Measurements from ENCODE around the gene CXCL17. TPM values are rescaled to one million over a fixed set of nuclear protein-coding genes. Genes with fewer than 3 reads are reported as not detected.
"Not testable (repeated sequence)": the region's sequence is repeated elsewhere in the genome, so short reads cannot be mapped to it uniquely, and the experiment has no call there.

The CXCL17 gene, protein sequence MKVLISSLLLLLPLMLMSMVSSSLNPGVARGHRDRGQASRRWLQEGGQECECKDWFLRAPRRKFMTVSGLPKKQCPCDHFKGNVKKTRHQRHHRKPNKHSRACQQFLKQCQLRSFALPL
- polyA plus RNA-seq (2012; ENCODE audit: low read depth, missing spikeins): not detected

DNA sequence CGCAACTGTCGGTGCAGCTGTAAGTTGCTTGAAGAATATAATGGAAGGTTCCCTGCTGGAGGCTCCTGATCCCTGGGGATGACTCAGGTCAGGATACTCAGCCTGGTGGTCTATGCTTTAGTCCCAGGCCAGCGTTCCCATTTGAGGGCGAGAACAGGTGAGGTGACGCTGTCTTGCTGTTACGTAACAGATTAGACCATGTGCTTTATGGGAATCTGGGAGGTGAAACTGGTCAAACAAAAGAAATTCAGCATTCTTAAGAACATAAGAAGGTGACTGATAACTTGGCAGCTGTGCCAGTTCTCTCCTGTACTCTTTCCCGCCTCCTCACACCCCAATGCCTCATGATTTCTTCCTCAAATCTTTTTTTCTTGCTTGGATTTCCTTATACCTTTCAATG lies at the start of gene CXCL17:
CXCL17 (minus strand) TSS at position 114 of the 400 bp plus-strand sequence. CDS start 114 bp downstream, outside the sequence.
- DNase-seq (ENCODE audit: insufficient read length, low spot score) (no peak), FAIRE-seq (no peak)
- TF ChIP-seq POLR2A (IDR thresholded peaks at IDR 0.05; ENCODE audit: low read depth, low read length) (no peak), POLR2AphosphoS5 (IDR thresholded peaks at IDR 0.05; ENCODE audit: low read depth, low read length) (no peak), SPI1 (IDR thresholded peaks at IDR 0.05; ENCODE audit: low read depth, low read length) (no peak), TAF1 (IDR thresholded peaks at IDR 0.05; ENCODE audit: low read depth, low read length) (no peak), PAX5 (IDR thresholded peaks at IDR 0.05; ENCODE audit: insufficient read depth, low read length, severe bottlenecking) (no peak), POU2F2 (IDR thresholded peaks at IDR 0.05; ENCODE audit: low read depth, low read length) (no peak)

DNA sequence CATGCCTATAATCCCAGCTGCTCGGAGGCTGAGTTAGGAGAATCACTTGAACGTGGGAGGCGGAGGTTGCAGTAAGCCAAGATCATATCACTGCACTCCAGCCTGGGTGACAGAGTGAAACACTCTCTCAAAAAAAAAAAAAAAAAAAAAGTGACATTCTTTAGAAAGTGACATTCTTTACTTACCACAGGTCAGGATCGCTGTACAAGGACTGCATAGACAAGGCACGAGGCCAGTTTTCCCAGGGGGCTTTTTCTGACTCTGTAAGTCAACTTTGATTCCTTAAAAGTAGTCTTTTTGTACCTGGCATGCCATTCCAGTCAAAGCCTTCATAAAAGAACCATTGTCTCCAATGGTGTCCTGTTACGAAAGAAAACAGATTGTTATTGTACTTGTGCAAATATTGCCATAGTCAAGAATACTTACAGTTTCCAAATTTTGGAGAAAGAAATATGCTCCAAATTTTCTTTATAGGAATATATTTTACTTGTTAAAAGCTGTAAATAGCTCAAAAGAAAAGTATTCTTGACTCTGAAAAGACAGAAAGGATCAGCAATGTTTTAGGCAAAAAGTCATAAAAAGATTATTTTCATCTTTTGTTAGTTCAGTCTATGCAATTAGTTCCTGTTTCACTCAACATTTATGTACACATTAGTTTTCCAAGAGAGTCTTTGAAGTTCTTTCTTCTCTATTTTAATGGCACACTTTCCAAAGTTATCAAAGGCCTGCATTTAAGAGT lies 46.2 kb upstream of the CXCL17 start:
- FAIRE-seq: no peak
- no peak for DNase-seq (ENCODE audit: insufficient read length, low spot score)

DNA sequence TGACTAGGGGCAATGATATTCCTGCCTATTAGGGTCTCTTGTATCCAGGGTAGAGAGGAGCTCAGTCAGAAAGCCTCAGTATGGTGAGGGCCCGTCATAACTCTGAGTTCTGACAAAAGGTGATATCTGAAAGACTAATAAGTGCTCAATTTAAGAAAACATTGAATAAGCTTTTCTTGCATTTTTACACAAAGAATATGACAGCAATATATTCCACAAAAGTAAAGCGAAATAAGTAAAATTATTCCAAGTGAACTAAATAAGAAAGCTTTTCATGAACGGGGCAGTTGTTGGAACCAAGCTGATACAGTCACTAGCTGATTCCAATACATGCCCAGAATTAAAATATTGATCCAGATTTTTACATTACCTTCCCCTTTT lies 45.0 kb upstream of the CXCL17 start:
- no peak for TF ChIP-seq POLR2A (IDR thresholded peaks at IDR 0.05; ENCODE audit: low read depth, low read length)
- no peak for TF ChIP-seq POLR2AphosphoS5 (IDR thresholded peaks at IDR 0.05; ENCODE audit: low read depth, low read length)
- TF ChIP-seq TAF1 (IDR thresholded peaks at IDR 0.05; ENCODE audit: low read depth, low read length): no peak
- no peak for TF ChIP-seq PAX5 (IDR thresholded peaks at IDR 0.05; ENCODE audit: insufficient read depth, low read length, severe bottlenecking)
- TF ChIP-seq SPI1 (IDR thresholded peaks at IDR 0.05; ENCODE audit: low read depth, low read length): no peak
- no peak for TF ChIP-seq POU2F2 (IDR thresholded peaks at IDR 0.05; ENCODE audit: low read depth, low read length)
- DNase-seq (ENCODE audit: insufficient read length, low spot score) (no peak), FAIRE-seq (no peak)

More for the DNA sequence above, 46.2 kb upstream of the CXCL17 start:
- TF ChIP-seq PAX5 (IDR thresholded peaks at IDR 0.05; ENCODE audit: insufficient read depth, low read length, severe bottlenecking): no peak

DNA sequence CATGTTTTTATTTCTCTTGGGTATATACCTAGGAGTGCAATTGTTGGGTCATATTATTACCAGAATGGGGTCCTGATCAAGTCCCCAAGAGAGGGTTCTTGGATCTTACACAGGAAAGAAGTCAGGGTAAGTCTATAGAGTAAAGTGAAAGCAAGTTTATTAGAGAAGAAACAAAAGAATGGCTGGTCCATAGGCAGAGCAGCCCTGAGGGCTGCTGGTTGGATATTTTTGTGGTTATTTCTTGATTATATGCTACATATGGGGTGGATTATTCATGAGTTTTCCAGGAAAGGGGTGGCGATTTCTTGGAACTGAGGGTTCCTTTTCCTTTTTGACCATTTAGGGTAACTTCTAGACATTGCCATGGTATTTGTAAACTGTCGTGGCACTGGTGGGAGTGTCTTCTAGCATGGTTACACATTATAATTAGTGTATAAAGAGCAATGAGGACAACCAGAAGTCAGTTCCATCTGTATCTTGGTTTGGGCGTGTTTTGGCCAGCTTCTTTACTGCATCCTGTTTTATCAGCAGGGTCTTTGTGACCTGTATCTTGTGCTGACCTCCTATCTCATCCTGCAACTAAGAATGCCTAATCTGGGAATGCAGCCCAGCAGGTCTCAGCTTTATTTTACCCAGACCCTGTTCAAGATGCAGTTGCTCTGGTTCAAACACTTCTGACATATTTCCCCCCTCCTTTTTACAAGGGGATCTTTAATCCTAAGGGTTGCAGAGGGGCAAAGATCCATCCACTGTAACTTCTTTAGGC lies 44.5 kb upstream of the CXCL17 start:
- no peak for FAIRE-seq
- no peak for TF ChIP-seq POU2F2 (IDR thresholded peaks at IDR 0.05; ENCODE audit: low read depth, low read length)
- no peak for DNase-seq (ENCODE audit: insufficient read length, low spot score)

DNA sequence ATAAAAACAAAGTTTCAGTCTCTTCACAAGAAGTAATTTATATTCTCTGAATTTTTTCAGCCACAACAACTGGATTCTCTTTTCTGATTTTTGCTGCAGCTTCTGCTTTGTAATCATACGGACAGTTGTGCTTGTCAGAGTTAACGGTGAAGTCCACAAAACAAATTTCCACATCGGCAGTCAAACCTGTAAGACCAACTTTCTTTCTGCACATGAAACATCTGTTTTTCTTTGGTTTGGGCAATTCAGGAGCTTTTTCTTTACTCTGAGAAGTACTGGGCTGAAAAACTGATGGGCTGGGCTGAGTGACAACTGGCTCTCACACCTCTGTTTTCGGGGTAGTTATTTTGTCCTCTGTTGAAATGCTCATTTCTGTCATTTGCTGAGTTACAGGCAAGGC lies 42.3 kb upstream of the CXCL17 start:
- DNase-seq (ENCODE audit: insufficient read length, low spot score): not testable (repeated sequence)
- peak; percentile 5 for FAIRE-seq

DNA sequence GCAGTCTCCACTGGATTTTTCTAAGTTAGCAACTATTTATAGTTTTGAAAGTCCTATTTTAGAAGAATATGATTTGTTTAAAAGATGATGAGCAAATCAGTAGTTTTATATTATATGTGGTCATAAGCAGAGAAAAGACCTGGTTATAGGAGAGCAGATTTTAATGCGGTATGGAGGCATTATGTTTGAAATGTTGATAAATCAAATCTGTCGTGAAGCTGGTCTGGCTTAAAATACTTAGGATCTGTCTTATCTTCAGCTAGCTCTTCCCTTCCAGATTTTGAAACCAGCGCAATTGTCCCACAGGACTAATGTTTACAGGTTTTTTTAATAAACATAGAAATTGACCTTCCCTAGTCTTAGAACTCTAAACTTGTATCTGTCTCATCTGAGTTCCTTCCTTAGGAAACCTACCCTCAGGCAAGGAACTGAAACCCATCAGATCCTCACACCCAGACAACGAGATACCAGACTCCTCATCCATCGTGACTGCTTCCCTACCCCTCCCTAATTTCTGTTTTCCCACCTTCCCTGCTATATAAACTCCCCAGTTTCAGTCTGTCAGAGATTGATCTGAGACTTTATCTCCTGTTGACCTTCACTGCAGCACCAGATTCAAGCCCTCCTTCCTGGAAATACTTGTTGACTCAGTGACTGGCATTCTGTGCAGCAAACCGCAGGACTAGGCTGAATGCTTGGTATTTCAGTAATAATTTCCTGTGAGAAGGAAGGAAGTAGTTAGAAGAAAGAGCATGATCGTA lies 37.8 kb upstream of the CXCL17 start:
- no peak for FAIRE-seq
- TF ChIP-seq PAX5 (IDR thresholded peaks at IDR 0.05; ENCODE audit: insufficient read depth, low read length, severe bottlenecking) (no peak), SPI1 (IDR thresholded peaks at IDR 0.05; ENCODE audit: low read depth, low read length) (peak; percentile 67)
- DNase-seq (ENCODE audit: insufficient read length, low spot score): no peak

DNA sequence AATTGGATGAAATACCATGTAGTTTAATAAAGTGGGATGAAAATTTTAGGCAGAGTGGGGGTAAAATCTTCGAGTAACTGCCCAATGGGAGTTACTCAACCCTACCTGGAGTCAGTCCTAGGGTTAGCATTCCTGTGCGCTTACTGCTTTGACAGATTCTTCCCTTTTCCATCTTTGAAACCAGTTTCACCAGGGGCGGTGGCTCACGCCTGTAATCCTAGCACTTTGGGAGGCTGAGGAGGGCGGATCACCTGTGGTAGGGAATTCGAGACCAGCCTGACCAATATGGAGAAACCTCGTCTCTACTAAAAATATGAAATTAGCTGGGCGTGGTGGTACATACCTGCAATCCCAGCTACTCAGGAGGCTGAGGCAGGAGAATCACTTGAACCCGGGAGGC lies 37.0 kb upstream of the CXCL17 start:
- DNase-seq (ENCODE audit: insufficient read length, low spot score) (no peak), FAIRE-seq (no peak)
- no peak for TF ChIP-seq POLR2AphosphoS5 (IDR thresholded peaks at IDR 0.05; ENCODE audit: low read depth, low read length)
- no peak for TF ChIP-seq PAX5 (IDR thresholded peaks at IDR 0.05; ENCODE audit: insufficient read depth, low read length, severe bottlenecking)
- no peak for TF ChIP-seq POU2F2 (IDR thresholded peaks at IDR 0.05; ENCODE audit: low read depth, low read length)
- TF ChIP-seq TAF1 (IDR thresholded peaks at IDR 0.05; ENCODE audit: low read depth, low read length): no peak
- TF ChIP-seq SPI1 (IDR thresholded peaks at IDR 0.05; ENCODE audit: low read depth, low read length): no peak
- no peak for TF ChIP-seq POLR2A (IDR thresholded peaks at IDR 0.05; ENCODE audit: low read depth, low read length)

DNA sequence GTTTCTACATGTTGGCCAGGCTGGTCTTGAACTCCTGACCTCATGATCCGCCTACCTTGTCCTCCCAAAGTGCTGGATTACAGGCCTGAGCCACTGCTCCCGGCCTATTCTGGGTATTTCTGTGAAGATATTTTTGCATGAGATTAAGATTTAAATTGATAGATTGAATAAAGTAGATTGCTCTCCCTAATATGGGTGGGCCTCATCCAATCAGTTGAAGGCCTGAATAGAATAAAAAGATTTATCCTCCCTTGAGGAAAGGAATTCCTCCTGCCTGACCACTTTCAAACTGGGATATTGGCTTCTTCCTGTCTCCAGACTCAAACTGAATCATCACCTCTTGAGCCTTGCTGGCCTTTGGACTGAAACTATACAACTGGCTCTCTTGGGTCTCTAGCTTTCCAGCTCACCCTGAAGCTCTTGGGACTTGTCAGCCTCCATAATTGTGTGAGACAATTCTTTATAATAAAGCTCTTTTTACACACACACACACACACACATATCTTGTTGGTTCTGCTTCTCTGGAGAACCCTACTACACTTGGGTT lies 36.1 kb upstream of the CXCL17 start:
- FAIRE-seq (no peak), DNase-seq (ENCODE audit: insufficient read length, low spot score) (no peak)
- TF ChIP-seq SPI1 (IDR thresholded peaks at IDR 0.05; ENCODE audit: low read depth, low read length) (no peak), POLR2A (IDR thresholded peaks at IDR 0.05; ENCODE audit: low read depth, low read length) (no peak), TAF1 (IDR thresholded peaks at IDR 0.05; ENCODE audit: low read depth, low read length) (no peak), POU2F2 (IDR thresholded peaks at IDR 0.05; ENCODE audit: low read depth, low read length) (no peak), PAX5 (IDR thresholded peaks at IDR 0.05; ENCODE audit: insufficient read depth, low read length, severe bottlenecking) (no peak), POLR2AphosphoS5 (IDR thresholded peaks at IDR 0.05; ENCODE audit: low read depth, low read length) (no peak)

DNA sequence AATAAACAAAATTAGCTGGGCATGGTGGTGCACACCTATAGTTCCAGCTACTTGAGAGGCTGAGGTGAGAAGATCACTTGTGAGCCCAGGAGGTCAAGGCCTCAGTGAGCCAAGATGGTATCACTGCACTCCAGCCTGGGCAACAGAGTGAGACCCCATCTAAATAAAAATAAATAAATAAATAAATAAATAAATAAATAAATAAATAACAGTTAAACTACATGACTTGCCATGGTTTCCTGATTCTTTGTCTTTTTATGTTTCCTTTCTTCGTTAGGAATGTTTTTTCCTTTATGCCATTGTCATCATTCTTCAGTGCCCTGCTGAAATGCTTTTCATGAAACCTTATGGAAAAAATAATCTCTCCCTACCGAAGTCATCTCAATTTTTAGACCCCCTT lies 35.2 kb upstream of the CXCL17 start:
- DNase-seq (ENCODE audit: insufficient read length, low spot score) (no peak), FAIRE-seq (no peak)
- TF ChIP-seq POU2F2 (IDR thresholded peaks at IDR 0.05; ENCODE audit: low read depth, low read length) (no peak), POLR2AphosphoS5 (IDR thresholded peaks at IDR 0.05; ENCODE audit: low read depth, low read length) (no peak), SPI1 (IDR thresholded peaks at IDR 0.05; ENCODE audit: low read depth, low read length) (no peak), POLR2A (IDR thresholded peaks at IDR 0.05; ENCODE audit: low read depth, low read length) (no peak), TAF1 (IDR thresholded peaks at IDR 0.05; ENCODE audit: low read depth, low read length) (no peak), PAX5 (IDR thresholded peaks at IDR 0.05; ENCODE audit: insufficient read depth, low read length, severe bottlenecking) (no peak)

Measured in GM12891 (cell line).